Liver (tissue), 9 donors: ENCODE measurements around the gene GRIN2A. TPM values are rescaled to one million over a fixed set of nuclear protein-coding genes. Genes with fewer than 3 reads are reported as not detected.

Experiments
- DNase-seq: peaks from one replicate; pipeline ENCODE4 v3.0.0-alpha.2; 2017; ENCODE audit warnings: low spot score
- H3K27ac ChIP-seq, 2 donors: one replicate each; pipeline ENCODE4 v1.7.0; 2013; ENCODE audit warnings: inconsistent platforms in 2 of 2, low read length in 2 of 2, control low read depth in 1 of 2, low read depth in 1 of 2, mild to moderate bottlenecking in 1 of 2
- H3K27me3 ChIP-seq, 4 donors: one replicate each; pipeline versions ENCODE4 v1.6.1 to v1.7.0; 2013; ENCODE audit warnings: low read length in 3 of 4, inconsistent platforms in 1 of 4, mild to moderate bottlenecking in 1 of 4, moderate library complexity in 1 of 4; ENCODE audit not compliant: control insufficient read depth in 4 of 4, insufficient read depth in 4 of 4
- H3K36me3 ChIP-seq, 4 donors: one replicate each; pipeline versions ENCODE4 v1.6.1 to v1.7.0; 2013; ENCODE audit warnings: low read length in 3 of 4, mild to moderate bottlenecking in 3 of 4, low read depth in 1 of 4, moderate library complexity in 1 of 4; ENCODE audit not compliant: control insufficient read depth in 4 of 4, insufficient read depth in 3 of 4
- H3K4me1 ChIP-seq, 4 donors: one replicate each; pipeline versions ENCODE4 v1.6.1 to v1.7.0; 2013; ENCODE audit warnings: low read length in 3 of 4, mild to moderate bottlenecking in 3 of 4, moderate library complexity in 1 of 4; ENCODE audit not compliant: control insufficient read depth in 4 of 4, insufficient read depth in 4 of 4
- H3K4me3 ChIP-seq, 3 donors: one replicate each; pipeline versions ENCODE4 v1.6.1 to v1.7.0; 2013; ENCODE audit warnings: low read length in 3 of 3, control low read depth in 1 of 3, low read depth in 1 of 3, mild to moderate bottlenecking in 1 of 3
- H3K9ac ChIP-seq, 2 donors: one replicate each; pipeline ENCODE4 v1.7.0; 2013; ENCODE audit warnings: low read length in 2 of 2, mild to moderate bottlenecking in 2 of 2, moderate library complexity in 2 of 2, control low read depth in 1 of 2, low read depth in 1 of 2
- H3K9me3 ChIP-seq, 4 donors: one replicate each; pipeline versions ENCODE4 v1.6.1 to v1.7.0; 2013; ENCODE audit warnings: low read length in 3 of 4; ENCODE audit not compliant: control insufficient read depth in 4 of 4
- EGR1 ChIP-seq, 2 donors: IDR thresholded peaks; 2 replicates each; pipeline ENCODE4 v1.6.1; 2016 to 2018; ENCODE audit warnings: antibody characterized with exemption in 2 of 2, low read depth in 2 of 2
- FOXA1 ChIP-seq: IDR thresholded peaks from 2 replicates; pipeline ENCODE4 v1.6.1; 2016; ENCODE audit warnings: antibody characterized with exemption
- FOXA2 ChIP-seq: IDR thresholded peaks from 2 replicates; pipeline ENCODE4 v1.6.1; 2016; ENCODE audit warnings: antibody characterized with exemption
- GABPA ChIP-seq, 2 donors: IDR thresholded peaks in 1 of 2; conservative IDR thresholded peaks in 1 of 2; 2 replicates each; pipeline ENCODE4 v1.6.1; 2016; ENCODE audit warnings: antibody characterized with exemption in 2 of 2, mild to moderate bottlenecking in 1 of 2, moderate library complexity in 1 of 2
- HNF4A ChIP-seq, 2 donors: conservative IDR thresholded peaks; 2 replicates each; pipeline ENCODE4 v1.6.1; 2016; ENCODE audit warnings: antibody characterized with exemption in 2 of 2, mild to moderate bottlenecking in 2 of 2
- HNF4G ChIP-seq: IDR thresholded peaks from 2 replicates; pipeline ENCODE4 v1.6.1; 2016; ENCODE audit warnings: antibody characterized with exemption
- JUND ChIP-seq, 2 donors: IDR thresholded peaks; 2 replicates each; pipeline ENCODE4 v1.6.1; 2016; ENCODE audit warnings: antibody characterized with exemption in 2 of 2
- NR2F2 ChIP-seq: IDR thresholded peaks from 2 replicates; pipeline ENCODE4 v1.6.1; 2016; ENCODE audit warnings: antibody characterized with exemption
- RAD21 ChIP-seq, 2 donors: IDR thresholded peaks; 2 replicates each; pipeline ENCODE4 v1.6.1; 2016; ENCODE audit warnings: antibody characterized with exemption in 2 of 2, mild to moderate bottlenecking in 2 of 2
- RXRA ChIP-seq, 2 donors: IDR thresholded peaks; 2 replicates each; pipeline ENCODE4 v1.6.1; 2017 to 2018; ENCODE audit warnings: antibody characterized with exemption in 2 of 2, mild to moderate bottlenecking in 1 of 2
- SP1 ChIP-seq: IDR thresholded peaks from 2 replicates; pipeline ENCODE4 v1.6.1; 2018; ENCODE audit warnings: antibody characterized with exemption, mild to moderate bottlenecking
- TAF1 ChIP-seq: conservative IDR thresholded peaks from 2 replicates; pipeline ENCODE4 v1.6.1; 2016; ENCODE audit warnings: antibody characterized with exemption, mild to moderate bottlenecking
- WGBS: extraction: QIAGEN DNeasy Blood & Tissue Kit; methylation state at CpG from one replicate; pipeline ENCODE4 v1.1.7; 2013; 5-methylcytosine and 5-hydroxymethylcytosine counted together
- polyA plus RNA-seq, 2 donors: library from polyadenylated mRNA; stranded (reverse) in 1 of 2; unstranded in 1 of 2; fragments of 200-250 nt in 1 of 2; fragments of >200 nt in 1 of 2; fragmentation: Nextera tagmentation in 1 of 2; extraction: Ambion mirVana in 1 of 2; gene quantifications; one replicate each; pipeline versions ENCODE4 v1.2.1 to v1.2.3, GENCODE V29; 2013 to 2015
- total RNA-seq, 2 donors: library from RNA; depleted of rRNA; stranded (reverse); fragments of >200 nt; gene quantifications; one replicate each; pipeline ENCODE4 v1.2.3, GENCODE V29; 2014
- TF ChIP-seq, protein P1 (sequence below): IDR thresholded peaks from 2 replicates; pipeline ENCODE4 v1.6.1; 2016; ENCODE audit warnings: antibody characterized with exemption
- TF ChIP-seq, protein P2 (sequence below): fragments of 150-350 bp; IDR thresholded peaks from 2 replicates; pipeline ENCODE4 v1.5.1; 2017; ENCODE audit warnings: improper control_type of control experiment, low read depth, low read length; ENCODE audit not compliant: missing input control
- TF ChIP-seq, protein P3 (sequence below): IDR thresholded peaks from 2 replicates; pipeline ENCODE4 v1.6.1; 2016; ENCODE audit warnings: antibody characterized with exemption, mild to moderate bottlenecking
- TF ChIP-seq, protein P4 (sequence below): IDR thresholded peaks from 2 replicates; pipeline ENCODE4 v1.6.1; 2016; ENCODE audit warnings: antibody characterized with exemption
- donor health status: healthy.
- donor health status: healthy.
- donor health status: healthy.
- donor health status: healthy.
- donor health status: healthy.

GRIN2A gene
- total and polyA plus RNA-seq, 4 donors = under 0.01 to 0.08 (median 0.07) TPM; not detected in 1

DNA sequence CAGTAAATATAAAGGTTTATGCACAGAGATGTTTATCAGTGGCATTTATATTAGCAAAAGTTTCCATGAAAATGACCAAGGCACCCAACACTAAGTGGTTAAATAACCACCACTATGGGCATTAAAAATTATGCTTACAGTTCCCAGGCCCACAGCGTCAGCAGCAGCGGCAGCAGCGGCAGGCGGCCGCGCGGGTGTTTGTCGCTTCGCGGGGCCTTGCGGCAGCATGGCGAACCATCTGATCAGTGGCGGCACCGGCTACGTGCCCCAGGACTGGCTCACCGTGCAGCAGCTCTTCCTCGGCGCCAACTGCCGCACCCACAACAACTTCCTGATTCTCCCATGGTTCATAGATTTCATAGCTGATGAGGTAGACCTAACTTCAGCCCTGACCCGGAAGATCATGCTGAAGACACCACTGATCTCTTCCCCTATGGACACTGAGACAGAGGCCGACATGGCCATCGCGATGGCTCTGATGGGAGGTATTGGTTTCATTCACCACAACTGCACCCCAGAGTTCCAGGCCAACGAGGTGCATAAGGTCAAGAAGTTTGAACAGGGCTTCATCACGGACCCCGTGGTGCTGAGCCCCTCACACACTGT, 71.0 kb downstream of the GRIN2A start (continued):
- TF ChIP-seq NR2F2 = no peak
- TF ChIP-seq, protein P1, sequence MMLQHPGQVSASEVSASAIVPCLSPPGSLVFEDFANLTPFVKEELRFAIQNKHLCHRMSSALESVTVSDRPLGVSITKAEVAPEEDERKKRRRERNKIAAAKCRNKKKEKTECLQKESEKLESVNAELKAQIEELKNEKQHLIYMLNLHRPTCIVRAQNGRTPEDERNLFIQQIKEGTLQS = no peak

DNA sequence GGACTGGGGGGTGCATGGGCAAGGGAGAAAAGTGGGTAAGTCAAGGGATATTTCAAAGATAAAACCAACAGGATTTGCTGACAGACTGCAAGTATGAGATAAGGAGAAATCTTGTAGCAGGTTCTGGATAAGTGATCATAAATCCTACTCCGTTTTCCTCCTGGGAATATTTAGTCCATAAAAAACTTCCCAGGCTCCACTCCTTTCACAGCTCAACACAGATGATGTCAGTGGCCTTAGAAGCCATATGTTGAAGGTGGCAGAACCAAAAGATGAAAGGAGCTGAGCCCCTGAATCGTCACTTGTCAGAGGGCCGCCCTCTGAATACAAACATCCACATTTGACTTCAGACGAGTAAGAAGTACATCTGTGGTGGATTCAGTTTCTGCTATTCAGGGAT, 71.7 kb downstream of the GRIN2A start:
- Histone ChIP-seq H3K9me3 (no peaks in the 10 kb centered on the region), H3K4me1 (no peaks in the 10 kb centered on the region)
- 61% methylated on average over 4 of the region's 4 CpGs for WGBS

More for the DNA sequence above, 71.7 kb downstream of the GRIN2A start:
- DNase-seq = no peak
- H3K36me3 ChIP-seq = no peaks in the 10 kb centered on the region
- H3K4me3 ChIP-seq = no peak overlapping the region
- H3K27ac ChIP-seq = no peak overlapping the region
- TF ChIP-seq, protein P1 = no peak
- TF ChIP-seq, protein P2, sequence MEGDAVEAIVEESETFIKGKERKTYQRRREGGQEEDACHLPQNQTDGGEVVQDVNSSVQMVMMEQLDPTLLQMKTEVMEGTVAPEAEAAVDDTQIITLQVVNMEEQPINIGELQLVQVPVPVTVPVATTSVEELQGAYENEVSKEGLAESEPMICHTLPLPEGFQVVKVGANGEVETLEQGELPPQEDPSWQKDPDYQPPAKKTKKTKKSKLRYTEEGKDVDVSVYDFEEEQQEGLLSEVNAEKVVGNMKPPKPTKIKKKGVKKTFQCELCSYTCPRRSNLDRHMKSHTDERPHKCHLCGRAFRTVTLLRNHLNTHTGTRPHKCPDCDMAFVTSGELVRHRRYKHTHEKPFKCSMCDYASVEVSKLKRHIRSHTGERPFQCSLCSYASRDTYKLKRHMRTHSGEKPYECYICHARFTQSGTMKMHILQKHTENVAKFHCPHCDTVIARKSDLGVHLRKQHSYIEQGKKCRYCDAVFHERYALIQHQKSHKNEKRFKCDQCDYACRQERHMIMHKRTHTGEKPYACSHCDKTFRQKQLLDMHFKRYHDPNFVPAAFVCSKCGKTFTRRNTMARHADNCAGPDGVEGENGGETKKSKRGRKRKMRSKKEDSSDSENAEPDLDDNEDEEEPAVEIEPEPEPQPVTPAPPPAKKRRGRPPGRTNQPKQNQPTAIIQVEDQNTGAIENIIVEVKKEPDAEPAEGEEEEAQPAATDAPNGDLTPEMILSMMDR = no peak
- TF ChIP-seq, protein P3, sequence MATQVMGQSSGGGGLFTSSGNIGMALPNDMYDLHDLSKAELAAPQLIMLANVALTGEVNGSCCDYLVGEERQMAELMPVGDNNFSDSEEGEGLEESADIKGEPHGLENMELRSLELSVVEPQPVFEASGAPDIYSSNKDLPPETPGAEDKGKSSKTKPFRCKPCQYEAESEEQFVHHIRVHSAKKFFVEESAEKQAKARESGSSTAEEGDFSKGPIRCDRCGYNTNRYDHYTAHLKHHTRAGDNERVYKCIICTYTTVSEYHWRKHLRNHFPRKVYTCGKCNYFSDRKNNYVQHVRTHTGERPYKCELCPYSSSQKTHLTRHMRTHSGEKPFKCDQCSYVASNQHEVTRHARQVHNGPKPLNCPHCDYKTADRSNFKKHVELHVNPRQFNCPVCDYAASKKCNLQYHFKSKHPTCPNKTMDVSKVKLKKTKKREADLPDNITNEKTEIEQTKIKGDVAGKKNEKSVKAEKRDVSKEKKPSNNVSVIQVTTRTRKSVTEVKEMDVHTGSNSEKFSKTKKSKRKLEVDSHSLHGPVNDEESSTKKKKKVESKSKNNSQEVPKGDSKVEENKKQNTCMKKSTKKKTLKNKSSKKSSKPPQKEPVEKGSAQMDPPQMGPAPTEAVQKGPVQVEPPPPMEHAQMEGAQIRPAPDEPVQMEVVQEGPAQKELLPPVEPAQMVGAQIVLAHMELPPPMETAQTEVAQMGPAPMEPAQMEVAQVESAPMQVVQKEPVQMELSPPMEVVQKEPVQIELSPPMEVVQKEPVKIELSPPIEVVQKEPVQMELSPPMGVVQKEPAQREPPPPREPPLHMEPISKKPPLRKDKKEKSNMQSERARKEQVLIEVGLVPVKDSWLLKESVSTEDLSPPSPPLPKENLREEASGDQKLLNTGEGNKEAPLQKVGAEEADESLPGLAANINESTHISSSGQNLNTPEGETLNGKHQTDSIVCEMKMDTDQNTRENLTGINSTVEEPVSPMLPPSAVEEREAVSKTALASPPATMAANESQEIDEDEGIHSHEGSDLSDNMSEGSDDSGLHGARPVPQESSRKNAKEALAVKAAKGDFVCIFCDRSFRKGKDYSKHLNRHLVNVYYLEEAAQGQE = no peak
- no peak for TF ChIP-seq HNF4A (conservative IDR thresholded peaks at IDR 0.05)
- no peak for TF ChIP-seq HNF4G
- no peak for TF ChIP-seq EGR1 (IDR thresholded peaks at IDR 0.05; ENCODE audit: low read depth in 2 of 2)
- TF ChIP-seq, protein P4, sequence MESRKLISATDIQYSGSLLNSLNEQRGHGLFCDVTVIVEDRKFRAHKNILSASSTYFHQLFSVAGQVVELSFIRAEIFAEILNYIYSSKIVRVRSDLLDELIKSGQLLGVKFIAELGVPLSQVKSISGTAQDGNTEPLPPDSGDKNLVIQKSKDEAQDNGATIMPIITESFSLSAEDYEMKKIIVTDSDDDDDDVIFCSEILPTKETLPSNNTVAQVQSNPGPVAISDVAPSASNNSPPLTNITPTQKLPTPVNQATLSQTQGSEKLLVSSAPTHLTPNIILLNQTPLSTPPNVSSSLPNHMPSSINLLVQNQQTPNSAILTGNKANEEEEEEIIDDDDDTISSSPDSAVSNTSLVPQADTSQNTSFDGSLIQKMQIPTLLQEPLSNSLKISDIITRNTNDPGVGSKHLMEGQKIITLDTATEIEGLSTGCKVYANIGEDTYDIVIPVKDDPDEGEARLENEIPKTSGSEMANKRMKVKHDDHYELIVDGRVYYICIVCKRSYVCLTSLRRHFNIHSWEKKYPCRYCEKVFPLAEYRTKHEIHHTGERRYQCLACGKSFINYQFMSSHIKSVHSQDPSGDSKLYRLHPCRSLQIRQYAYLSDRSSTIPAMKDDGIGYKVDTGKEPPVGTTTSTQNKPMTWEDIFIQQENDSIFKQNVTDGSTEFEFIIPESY = no peak
- no peak for TF ChIP-seq TAF1
- TF ChIP-seq NR2F2 = no peak
- no peak for TF ChIP-seq RAD21 (IDR thresholded peaks at IDR 0.05)
- no peak for TF ChIP-seq SP1
- no peak for TF ChIP-seq FOXA1
- no peak for TF ChIP-seq JUND (IDR thresholded peaks at IDR 0.05)
- TF ChIP-seq FOXA2 = no peak
- TF ChIP-seq GABPA (IDR thresholded peaks at IDR 0.05 in 1 of 2, conservative IDR thresholded peaks at IDR 0.05 in 1 of 2) = no peak
- TF ChIP-seq RXRA (IDR thresholded peaks at IDR 0.05) = no peak
- peaks cover 0 to 4% (median 0%) of the 10 kb centered on the region in 4 donors for H3K27me3 ChIP-seq
- no peak overlapping the region for H3K9ac ChIP-seq
